Activated CD4-positive, alpha-beta T cell treated with anti-CD3 and anti-CD28 coated beads, Interleukin-2, amount 50 U/mL, for 24 hours (primary cell): ENCODE data around the gene ITGB8.
"Not testable (repeated sequence)": the region's sequence is repeated elsewhere in the genome, so short reads cannot be mapped to it uniquely, and the experiment has no call there.

Experiments used
- DNase-seq, 2 donors: peaks; one replicate each; pipeline ENCODE4 v3.0.0-alpha.2; 2020; ENCODE audit warnings: low read depth in 1 of 2, low spot score in 1 of 2

Gene ITGB8

GRCh38 chr7:20376796-20377195 is 46.1 kb downstream of the ITGB8 start:
- DNase-seq: no peak

- DNase-seq: no peak
Observed at GRCh38 chr7:20381406-20382034, 50.8 kb downstream of the ITGB8 start.

GRCh38 chr7:20383351-20383750 is 52.7 kb downstream of the ITGB8 start:
- DNase-seq: no peak

- no peak for DNase-seq
Observed at GRCh38 chr7:20385126-20385525, 54.4 kb downstream of the ITGB8 start.

- no peak for DNase-seq
Observed at GRCh38 chr7:20388084-20388483, 57.4 kb downstream of the ITGB8 start.

- not testable (repeated sequence) for DNase-seq
Observed at GRCh38 chr7:20389192-20389591, 58.5 kb downstream of the ITGB8 start.

- no peak for DNase-seq
Observed at GRCh38 chr7:20393021-20393610, 62.4 kb downstream of the ITGB8 start.

GRCh38 chr7:20393616-20394015 is 62.9 kb downstream of the ITGB8 start:
- no peak for DNase-seq

GRCh38 chr7:20394284-20394683 is 63.6 kb downstream of the ITGB8 start:
- no peak for DNase-seq

- DNase-seq: no peak
Observed at GRCh38 chr7:20395104-20395503, 64.4 kb downstream of the ITGB8 start.

- no peak for DNase-seq
Observed at GRCh38 chr7:20395511-20395910, 64.8 kb downstream of the ITGB8 start.

- DNase-seq: no peak
Observed at GRCh38 chr7:20399521-20399920, 68.8 kb downstream of the ITGB8 start.

- no peak for DNase-seq
Observed at GRCh38 chr7:20401861-20402746, 71.4 kb downstream of the ITGB8 start.

GRCh38 chr7:20402747-20403230 is 72.1 kb downstream of the ITGB8 start:
- no peak for DNase-seq

- no peak for DNase-seq
Observed at GRCh38 chr7:20403331-20403730, 72.6 kb downstream of the ITGB8 start.

- no peak for DNase-seq
Observed at GRCh38 chr7:20404320-20404719, 73.6 kb downstream of the ITGB8 start.

- DNase-seq: no peak
Observed at GRCh38 chr7:20407585-20408466, 77.1 kb downstream of the ITGB8 start.

GRCh38 chr7:20408467-20408826 is 77.7 kb downstream of the ITGB8 start:
- DNase-seq: no peak

GRCh38 chr7:20409961-20410360 is 79.3 kb downstream of the ITGB8 start:
- no peak for DNase-seq

GRCh38 chr7:20411372-20411771 is 80.7 kb downstream of the ITGB8 start:
- DNase-seq: no peak

GRCh38 chr7:20412032-20412431 is 81.3 kb downstream of the ITGB8 start:
- DNase-seq: no peak
